ENCODE measurements around the gene ABHD6. TPM values are rescaled to one million over a fixed set of nuclear protein-coding genes. Genes with fewer than 3 reads are reported as not detected.

The ABHD6 gene
- total RNA-seq, 1 experiment from 2014 or later = 2.2 TPM

DNA sequence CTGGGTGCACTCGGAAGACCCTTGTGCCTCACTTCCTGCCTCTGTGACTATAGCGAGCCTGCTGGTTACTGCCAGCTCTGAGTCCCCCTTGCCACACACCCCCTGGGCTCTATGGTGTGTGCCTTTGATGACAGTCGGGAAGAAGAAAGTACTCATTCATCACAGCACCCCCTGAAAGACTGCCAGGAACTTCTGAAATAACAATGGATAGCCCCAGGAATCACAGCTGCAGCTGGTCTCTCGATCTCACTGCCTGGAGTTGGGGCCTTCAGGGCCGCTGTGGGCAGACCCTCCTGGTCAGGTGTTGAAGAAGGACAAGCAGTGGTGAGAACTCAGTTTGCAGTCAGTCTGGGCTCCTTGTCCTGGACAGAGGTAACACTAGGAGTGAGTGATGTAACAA lies 58.7 kb downstream of the ABHD6 start:
- H3K79me1 ChIP-seq (ENCODE audit: insufficient read depth, low read depth, low read length, poor library complexity, severe bottlenecking) = no peaks in the 10 kb centered on the region

More for the DNA sequence above, 58.7 kb downstream of the ABHD6 start:
- Histone ChIP-seq H3K4me1 (ENCODE audit: insufficient read depth, low read length) (no peaks in the 10 kb centered on the region), H2BK12ac (ENCODE audit: insufficient read length, low read depth, low read length) (no peak overlapping the region), H2AFZ (ENCODE audit: low read length) (no peak overlapping the region), H4K8ac (replicated peaks; ENCODE audit: insufficient read length, low read depth, low read length) (no peak overlapping the region), H3K27ac (ENCODE audit: insufficient read length, low read depth, low read length) (no peak overlapping the region), H3K14ac (ENCODE audit: insufficient read depth, low read length) (no peak overlapping the region; the same call in 1 of the 2 replicates), H4K20me1 (ENCODE audit: control insufficient read depth, insufficient read depth, insufficient read length) (no peaks in the 10 kb centered on the region), H3K23me2 (ENCODE audit: insufficient read length, low read depth, low read length, poor library complexity, severe bottlenecking) (no peaks in the 10 kb centered on the region), H3K27me3 (ENCODE audit: insufficient read depth, low read length) (no peaks in the 10 kb centered on the region), H3K79me2 (ENCODE audit: insufficient read depth, low read length) (no peaks in the 10 kb centered on the region), H3K56ac (ENCODE audit: insufficient read length, low read depth, low read length) (no peak overlapping the region), H3K4me2 (ENCODE audit: insufficient read depth, insufficient read length, low read length) (no peak overlapping the region), H3K23ac (ENCODE audit: insufficient read length, low read depth, low read length) (no peak overlapping the region), H2AK5ac (ENCODE audit: insufficient read length, low read length) (no peak overlapping the region), H2BK5ac (ENCODE audit: insufficient read length, low read length) (no peak overlapping the region), H3K4ac (ENCODE audit: low read depth, low read length) (no peak overlapping the region), H3K9me3 (ENCODE audit: control insufficient read depth, low read depth, low read length) (no peaks in the 10 kb centered on the region), H2BK120ac (ENCODE audit: low read depth, low read length, poor library complexity, severe bottlenecking) (no peak overlapping the region), H3K9ac (ENCODE audit: extremely low read depth, insufficient read length, low read length) (no peak overlapping the region), H2BK20ac (ENCODE audit: low read depth, low read length, poor library complexity, severe bottlenecking) (no peak overlapping the region), H4K91ac (ENCODE audit: insufficient read length, low read depth, low read length) (no peak overlapping the region), H3T11ph (ENCODE audit: low read length) (no peak overlapping the region), H3K18ac (ENCODE audit: insufficient read length, low read depth, low read length) (no peak overlapping the region), H4K5ac (ENCODE audit: insufficient read length, low read depth, low read length) (no peak overlapping the region), H2BK15ac (ENCODE audit: low read depth, low read length) (no peak overlapping the region)
- H3K27me3 Mint-ChIP-seq (ENCODE audit: low read depth) = peaks cover 3% of the 10 kb centered on the region
- H3K4me1 Mint-ChIP-seq = peaks cover 10 to 11% of the 10 kb centered on the region in 2 experiments
- WGBS (ENCODE audit: extremely low coverage, insufficient read length, low lambda C conversion rate) = no CpG with 5 or more reads among the region's 5 CpGs
- TF ChIP-seq, protein P1, sequence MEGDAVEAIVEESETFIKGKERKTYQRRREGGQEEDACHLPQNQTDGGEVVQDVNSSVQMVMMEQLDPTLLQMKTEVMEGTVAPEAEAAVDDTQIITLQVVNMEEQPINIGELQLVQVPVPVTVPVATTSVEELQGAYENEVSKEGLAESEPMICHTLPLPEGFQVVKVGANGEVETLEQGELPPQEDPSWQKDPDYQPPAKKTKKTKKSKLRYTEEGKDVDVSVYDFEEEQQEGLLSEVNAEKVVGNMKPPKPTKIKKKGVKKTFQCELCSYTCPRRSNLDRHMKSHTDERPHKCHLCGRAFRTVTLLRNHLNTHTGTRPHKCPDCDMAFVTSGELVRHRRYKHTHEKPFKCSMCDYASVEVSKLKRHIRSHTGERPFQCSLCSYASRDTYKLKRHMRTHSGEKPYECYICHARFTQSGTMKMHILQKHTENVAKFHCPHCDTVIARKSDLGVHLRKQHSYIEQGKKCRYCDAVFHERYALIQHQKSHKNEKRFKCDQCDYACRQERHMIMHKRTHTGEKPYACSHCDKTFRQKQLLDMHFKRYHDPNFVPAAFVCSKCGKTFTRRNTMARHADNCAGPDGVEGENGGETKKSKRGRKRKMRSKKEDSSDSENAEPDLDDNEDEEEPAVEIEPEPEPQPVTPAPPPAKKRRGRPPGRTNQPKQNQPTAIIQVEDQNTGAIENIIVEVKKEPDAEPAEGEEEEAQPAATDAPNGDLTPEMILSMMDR (conservative IDR thresholded peaks at IDR 0.05) = no peak
- peaks cover 5 to 12% of the 10 kb centered on the region in 2 experiments; a peak in 4 of 5 replicates for H3K9me3 Mint-ChIP-seq
- H3K4me3 Mint-ChIP-seq = no peak overlapping the region
- no peak for DNase-seq
- H3K27ac Mint-ChIP-seq = no peak overlapping the region; a peak in 1 of 7 replicates
- H3K36me3 Mint-ChIP-seq (ENCODE audit: insufficient read depth in 1 of 3, low read depth in 3 of 3) = peaks cover 3 to 10% (median 5%) of the 10 kb centered on the region in 3 experiments; a peak in 4 of 7 replicates

All from H9 (cell line).